Cortex of kidney (tissue), 1 donor: ENCODE measurements around the gene SDK1.

Source experiments
- DNase-seq: peaks from one replicate; lab custom pipeline; 2025; lab: John Stamatoyannopoulos, UW

SDK1 gene

GRCh38 chr7:4045450-4045849 lies 744.4 kb downstream of the SDK1 start:
- DNase-seq: no peak

DNA sequence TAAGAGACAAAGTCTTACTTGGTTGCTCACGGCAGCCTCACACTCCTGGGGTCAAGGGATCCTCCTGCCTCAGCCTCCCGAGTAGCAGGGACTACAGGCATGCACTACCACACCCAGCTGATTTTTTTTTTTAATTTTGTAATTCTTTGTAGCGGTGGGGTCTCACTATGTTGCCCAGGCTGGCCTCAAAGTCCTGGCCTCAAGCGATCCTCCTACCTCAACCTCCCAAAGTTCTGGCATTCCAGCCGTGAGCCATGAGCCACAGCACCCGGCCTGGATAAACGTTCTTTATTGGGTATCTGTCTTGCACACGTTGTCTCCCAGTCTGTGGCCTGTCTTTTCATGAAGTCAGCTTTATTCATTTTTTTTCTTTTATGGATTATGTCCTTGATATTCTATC lies 744.9 kb downstream of the SDK1 start:
- no peak for DNase-seq

- DNase-seq: no peak
Observed at GRCh38 chr7:4048336-4048735, 747.3 kb downstream of the SDK1 start.

GRCh38 chr7:4049202-4049601 lies 748.1 kb downstream of the SDK1 start:
- no peak for DNase-seq

DNA sequence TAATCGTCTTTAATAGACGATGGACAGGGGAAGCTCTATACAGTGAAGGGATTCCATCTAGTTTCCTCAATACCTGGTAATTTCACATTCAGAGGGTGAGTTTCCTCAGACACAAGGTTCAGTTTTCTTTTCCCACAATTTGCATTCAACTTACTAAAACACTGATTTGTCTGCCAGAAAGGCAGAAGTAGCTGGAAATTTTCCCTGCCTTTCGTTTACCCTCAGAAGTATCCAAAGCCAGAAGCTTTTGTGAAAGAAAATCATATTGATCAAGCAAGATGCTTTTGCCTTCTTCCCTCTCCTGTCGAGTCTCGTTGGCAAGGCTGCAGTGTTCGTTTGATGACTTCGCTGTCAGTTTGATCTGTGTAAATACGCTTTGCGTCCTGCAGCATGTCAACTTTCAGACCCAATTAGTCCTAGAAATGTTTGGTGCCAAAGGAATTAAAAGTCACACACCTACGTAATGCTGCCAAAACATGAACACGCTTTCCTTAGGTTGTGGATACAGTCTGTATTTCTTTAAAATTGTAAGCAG lies 749.1 kb downstream of the SDK1 start:
- no peak for DNase-seq

DNA sequence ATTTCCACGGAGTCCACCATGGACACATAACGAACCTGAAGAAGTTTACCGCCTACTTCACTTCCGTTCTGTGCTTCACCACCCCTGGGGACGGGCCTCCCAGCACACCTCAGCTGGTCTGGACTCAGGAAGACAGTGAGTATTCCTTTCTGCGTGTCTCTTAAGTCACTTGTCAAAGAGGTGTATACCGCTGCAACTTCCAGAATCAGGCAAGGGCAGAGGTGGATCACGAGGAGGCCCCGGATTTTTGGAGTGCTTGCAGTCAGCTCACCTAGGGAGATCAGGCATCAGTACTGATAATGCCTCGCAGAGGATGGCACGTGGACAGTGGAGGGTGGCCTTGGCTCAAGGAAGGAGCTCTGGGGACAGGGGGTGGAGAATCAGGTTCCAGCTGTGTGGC lies 750.6 kb downstream of the SDK1 start:
- no peak for DNase-seq

DNA sequence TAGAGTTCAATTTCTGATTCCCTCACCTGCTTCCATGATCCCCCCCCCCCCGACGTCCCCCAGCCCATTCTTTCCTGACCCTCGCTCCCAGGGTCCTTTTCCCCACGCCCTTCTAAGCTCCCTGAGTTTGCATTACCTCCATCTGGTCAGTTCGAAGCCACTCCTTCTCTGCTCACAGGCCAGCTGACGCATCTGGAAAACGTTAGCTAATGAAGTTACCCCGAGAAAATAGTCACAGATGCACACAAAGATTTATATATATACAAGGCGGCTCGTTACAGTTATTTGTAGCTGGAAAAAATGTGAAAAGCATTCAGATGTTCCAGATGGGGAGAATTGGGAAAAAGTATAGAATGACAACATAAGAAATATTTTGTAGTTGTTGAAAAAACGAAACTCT lies 751.1 kb downstream of the SDK1 start:
- DNase-seq: no peak

- no peak for DNase-seq
Observed at GRCh38 chr7:4054158-4054557, 753.1 kb downstream of the SDK1 start.

DNA sequence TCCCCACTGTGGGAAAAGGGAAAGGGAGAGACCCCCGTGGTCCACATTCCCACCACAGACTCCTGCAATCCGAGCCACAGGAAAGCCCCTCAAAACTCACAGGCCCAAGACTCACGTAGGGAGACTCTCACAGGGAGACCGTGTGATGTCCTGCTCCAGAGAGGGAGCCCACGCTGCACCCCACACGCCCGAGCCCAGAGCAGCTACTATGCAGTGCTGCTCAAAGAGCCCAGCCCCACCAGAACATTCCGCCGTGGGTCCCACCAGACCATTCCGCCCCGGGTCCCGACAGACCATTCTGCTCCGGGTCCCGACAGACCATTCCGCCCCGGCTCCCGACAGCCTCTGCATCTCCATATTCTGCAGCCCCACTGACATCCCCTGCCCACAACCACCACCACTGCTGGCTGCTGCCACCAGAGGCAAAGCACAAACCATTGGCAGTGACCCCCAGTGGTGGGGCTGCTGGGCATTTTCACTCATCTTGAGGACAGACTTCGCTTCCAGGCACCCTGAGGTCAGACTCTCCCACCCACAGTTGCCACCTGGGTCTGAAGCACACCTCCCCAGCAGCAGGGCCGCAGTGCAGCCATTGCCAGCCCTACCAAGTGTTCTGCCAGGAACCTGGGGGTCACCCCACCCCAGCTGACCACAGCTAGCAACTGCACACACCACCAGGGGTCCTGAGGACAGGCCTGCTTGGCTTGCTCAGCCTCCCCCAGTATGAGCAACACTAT lies 755.7 kb downstream of the SDK1 start:
- DNase-seq: no peak

- no peak for DNase-seq
Observed at GRCh38 chr7:4057289-4057616, 756.2 kb downstream of the SDK1 start.

DNA sequence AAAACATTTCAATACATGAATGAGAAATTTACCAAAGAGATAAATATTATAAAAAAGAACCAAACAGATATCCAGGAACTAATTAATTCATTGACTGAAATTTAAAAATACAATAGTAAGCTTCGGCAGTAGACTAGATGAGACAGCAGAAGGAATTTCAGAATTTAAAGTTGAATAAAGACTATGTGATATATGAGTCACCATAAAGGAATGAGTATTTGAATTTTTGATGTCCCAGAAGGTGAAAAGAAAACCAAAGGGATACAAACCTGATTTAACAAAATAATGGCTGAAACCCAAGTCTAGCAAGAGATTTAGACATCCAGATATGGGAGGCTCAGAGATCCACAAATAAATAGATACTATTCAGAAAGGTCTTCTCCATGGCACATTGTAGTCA lies 757.1 kb downstream of the SDK1 start:
- DNase-seq: no peak

DNA sequence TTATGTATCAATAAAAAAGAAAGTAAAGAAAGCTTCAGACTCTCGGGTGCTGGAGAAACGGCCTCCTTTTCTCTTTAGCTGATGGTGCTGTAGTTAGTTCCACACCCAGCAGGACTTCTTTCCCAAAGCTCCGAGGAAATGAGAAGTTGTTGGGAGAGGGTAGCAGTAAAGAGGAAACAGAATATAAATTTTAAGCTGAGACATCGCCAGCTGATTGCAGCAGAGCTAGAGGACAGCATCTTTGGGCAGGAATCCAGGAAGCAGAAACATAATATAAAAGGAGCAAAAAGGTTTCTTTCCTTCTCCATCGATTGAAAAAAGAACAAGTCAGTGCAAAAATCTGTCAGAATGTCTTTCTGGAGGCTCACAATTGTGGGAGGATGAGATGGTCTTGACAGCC lies 764.1 kb downstream of the SDK1 start:
- no peak for DNase-seq

GRCh38 chr7:4066206-4066605 lies 765.2 kb downstream of the SDK1 start:
- DNase-seq: no peak

GRCh38 chr7:4066626-4067475 lies 765.8 kb downstream of the SDK1 start:
- DNase-seq: no peak

DNA sequence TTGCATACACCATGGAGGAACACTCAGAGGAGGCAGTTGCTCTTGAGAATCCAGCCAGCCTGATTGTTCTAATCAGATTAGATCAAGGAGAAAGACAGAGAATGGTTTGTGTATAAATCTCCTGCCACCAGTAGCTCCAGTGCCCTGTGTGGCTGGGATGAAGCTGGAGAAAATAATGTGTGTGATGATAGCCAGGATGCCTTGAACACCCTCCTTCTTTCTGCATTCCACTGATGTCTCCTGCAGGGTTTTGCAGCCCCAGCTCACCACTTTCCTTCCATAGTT lies 766.4 kb downstream of the SDK1 start:
- DNase-seq: no peak

- no peak for DNase-seq
Observed at GRCh38 chr7:4067874-4068273, 766.8 kb downstream of the SDK1 start.

- no peak for DNase-seq
Observed at GRCh38 chr7:4068286-4068685, 767.2 kb downstream of the SDK1 start.

GRCh38 chr7:4069268-4070095 lies 768.4 kb downstream of the SDK1 start:
- no peak for DNase-seq

- DNase-seq: no peak
Observed at GRCh38 chr7:4070214-4070613, 769.2 kb downstream of the SDK1 start.

DNA sequence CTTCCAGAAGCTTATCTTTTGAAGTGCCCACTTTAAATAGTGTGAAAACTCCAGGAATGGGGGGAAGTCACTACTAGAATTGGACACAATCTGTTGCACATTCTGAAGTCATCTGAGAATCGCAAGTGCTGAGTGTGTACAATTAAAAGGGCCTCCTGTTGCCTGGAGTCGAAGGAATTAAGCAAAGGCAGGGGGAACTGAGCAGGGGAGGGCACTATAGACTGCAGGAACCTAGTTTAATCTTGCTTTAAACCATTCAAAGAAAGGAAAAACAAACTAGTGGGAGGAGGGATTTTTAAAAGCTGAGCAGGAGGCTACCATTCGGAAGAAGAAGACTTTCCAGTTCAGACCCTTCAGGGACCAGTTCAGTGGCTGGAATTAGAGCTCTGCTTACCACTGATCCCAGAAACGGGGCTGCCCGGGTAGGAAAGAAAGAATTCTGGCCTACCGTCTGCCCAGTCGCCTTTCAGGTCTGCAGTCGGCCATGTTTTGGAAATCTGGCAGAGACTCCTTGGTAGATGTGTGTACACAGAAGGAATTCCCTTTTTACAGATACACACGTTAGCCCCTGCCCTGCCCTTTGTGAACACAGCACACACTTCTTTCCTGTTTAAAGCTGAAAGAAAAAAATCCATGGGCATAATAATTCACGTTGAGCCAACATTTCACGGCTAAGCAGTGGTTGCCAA lies 770.5 kb downstream of the SDK1 start:
- no peak for DNase-seq

GRCh38 chr7:4072161-4072925 lies 771.3 kb downstream of the SDK1 start:
- DNase-seq: no peak
